Peyer's patch (tissue), 4 donors: Measurements from ENCODE around the gene MAP2. TPM values are rescaled to one million over a fixed set of nuclear protein-coding genes. Genes with fewer than 3 reads are reported as not detected.

Experiments used
- DNase-seq, 3 donors: peaks; one replicate each; pipeline ENCODE4 v3.0.0-alpha.2; 2017 to 2019
- H3K27ac ChIP-seq, 4 donors: fragments of 200-600 bp; sonication (generic); one replicate each; pipeline ENCODE4 v1.5.1; 2016 to 2019
- H3K27me3 ChIP-seq, 2 donors: fragments of 200-600 bp; sonication (generic); one replicate each; pipeline ENCODE4 v1.5.1; 2019
- H3K36me3 ChIP-seq, 3 donors: fragments of 200-600 bp; sonication (generic); one replicate each; pipeline ENCODE4 v1.5.1; 2016 to 2019
- H3K4me1 ChIP-seq, 4 donors: fragments of 200-600 bp; sonication (generic); one replicate each; pipeline ENCODE4 v1.5.1; 2016 to 2019
- H3K4me3 ChIP-seq, 4 donors: fragments of 200-600 bp; sonication (generic); 1 replicate in 3 of 4; 2 replicates in 1 of 4; pipeline ENCODE4 v1.5.1; 2016 to 2019; ENCODE audit warnings: mild to moderate bottlenecking in 1 of 4
- H3K9me3 ChIP-seq, 4 donors: fragments of 200-600 bp; sonication (generic); one replicate each; pipeline ENCODE4 v1.5.1; 2016 to 2019; ENCODE audit warnings: mild to moderate bottlenecking in 1 of 4
- POLR2A ChIP-seq, 2 donors: fragments of 450-650 bp; IDR thresholded peaks; one replicate each; pipeline ENCODE4 v1.5.1; 2017; ENCODE audit warnings: antibody characterized with exemption in 2 of 2, mild to moderate bottlenecking in 2 of 2, moderate library complexity in 2 of 2
- total RNA-seq, 4 donors: library from RNA; depleted of rRNA; stranded (reverse); fragments of >200 nt; gene quantifications; one replicate each; pipeline ENCODE4 v1.1.0, GENCODE V29; 2016
- TF ChIP-seq, protein P1 (sequence below), 6 experiments: fragments of 450-650 bp in 4 of 6; fragments of 200-600 bp in 2 of 6; sonication (generic) in 1 of 6; IDR thresholded peaks; one replicate each; pipeline ENCODE4 v1.5.1; 2017 to 2019; ENCODE audit warnings: antibody characterized with exemption in 6 of 6, mild to moderate bottlenecking in 3 of 6, moderate library complexity in 1 of 6

The MAP2 gene
- total RNA-seq, 4 donors from 2014 or later, result 0.70 to 19.8 (median 4.1) TPM

DNA sequence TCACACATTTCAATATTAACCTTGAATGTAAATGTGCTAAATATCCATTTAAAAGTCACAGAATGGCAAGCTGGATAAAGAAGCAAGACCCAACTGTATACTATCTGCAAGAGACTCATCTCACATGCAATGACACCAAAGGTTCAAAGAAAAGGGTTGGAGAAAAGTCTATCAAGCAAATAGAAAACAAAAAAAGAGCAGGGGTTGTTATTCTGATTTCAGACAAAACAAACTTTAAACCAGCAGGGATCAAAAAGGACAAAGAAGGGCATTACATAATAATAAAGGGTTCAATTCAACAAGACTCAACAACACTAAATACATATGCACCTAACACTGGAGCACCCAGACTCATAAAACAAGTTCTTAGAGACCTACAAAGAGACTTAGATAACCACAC, 333.3 kb downstream of the MAP2 start:
- no peak for TF ChIP-seq POLR2A (IDR thresholded peaks at IDR 0.05)
- TF ChIP-seq, protein P1, sequence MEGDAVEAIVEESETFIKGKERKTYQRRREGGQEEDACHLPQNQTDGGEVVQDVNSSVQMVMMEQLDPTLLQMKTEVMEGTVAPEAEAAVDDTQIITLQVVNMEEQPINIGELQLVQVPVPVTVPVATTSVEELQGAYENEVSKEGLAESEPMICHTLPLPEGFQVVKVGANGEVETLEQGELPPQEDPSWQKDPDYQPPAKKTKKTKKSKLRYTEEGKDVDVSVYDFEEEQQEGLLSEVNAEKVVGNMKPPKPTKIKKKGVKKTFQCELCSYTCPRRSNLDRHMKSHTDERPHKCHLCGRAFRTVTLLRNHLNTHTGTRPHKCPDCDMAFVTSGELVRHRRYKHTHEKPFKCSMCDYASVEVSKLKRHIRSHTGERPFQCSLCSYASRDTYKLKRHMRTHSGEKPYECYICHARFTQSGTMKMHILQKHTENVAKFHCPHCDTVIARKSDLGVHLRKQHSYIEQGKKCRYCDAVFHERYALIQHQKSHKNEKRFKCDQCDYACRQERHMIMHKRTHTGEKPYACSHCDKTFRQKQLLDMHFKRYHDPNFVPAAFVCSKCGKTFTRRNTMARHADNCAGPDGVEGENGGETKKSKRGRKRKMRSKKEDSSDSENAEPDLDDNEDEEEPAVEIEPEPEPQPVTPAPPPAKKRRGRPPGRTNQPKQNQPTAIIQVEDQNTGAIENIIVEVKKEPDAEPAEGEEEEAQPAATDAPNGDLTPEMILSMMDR (IDR thresholded peaks at IDR 0.05), result no peak
- Histone ChIP-seq H3K27me3 (no peaks in the 10 kb centered on the region), H3K36me3 (no peaks in the 10 kb centered on the region), H3K9me3 (no peaks in the 10 kb centered on the region), H3K4me1 (no peaks in the 10 kb centered on the region), H3K27ac (no peak overlapping the region), H3K4me3 (no peak overlapping the region)
- no peak for DNase-seq

DNA sequence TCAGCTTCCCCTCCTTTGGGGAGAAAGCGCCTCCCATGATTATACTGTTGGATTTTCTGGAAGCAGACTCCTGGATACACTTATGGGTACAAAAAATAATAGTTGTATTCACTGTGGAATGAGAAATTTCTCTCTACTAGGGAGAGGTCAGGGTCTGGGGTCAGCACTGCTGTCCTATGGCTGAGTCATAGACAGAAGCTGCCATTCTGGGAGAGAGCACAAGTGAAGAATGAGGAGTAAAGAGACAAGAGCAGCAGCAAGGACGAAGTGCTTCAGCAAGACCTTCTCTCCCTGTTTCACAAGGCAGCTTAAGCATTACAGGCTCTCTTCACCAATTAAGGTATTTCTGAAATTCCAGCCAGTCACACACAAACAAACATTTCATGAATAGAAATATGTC, 337.7 kb downstream of the MAP2 start:
- Histone ChIP-seq H3K4me1 (no peaks in the 10 kb centered on the region), H3K36me3 (no peaks in the 10 kb centered on the region), H3K9me3 (no peaks in the 10 kb centered on the region), H3K4me3 (no peak overlapping the region), H3K27ac (no peak overlapping the region), H3K27me3 (no peaks in the 10 kb centered on the region)
- TF ChIP-seq, protein P1 (IDR thresholded peaks at IDR 0.05), result no peak
- no peak for TF ChIP-seq POLR2A (IDR thresholded peaks at IDR 0.05)
- no peak for DNase-seq

DNA sequence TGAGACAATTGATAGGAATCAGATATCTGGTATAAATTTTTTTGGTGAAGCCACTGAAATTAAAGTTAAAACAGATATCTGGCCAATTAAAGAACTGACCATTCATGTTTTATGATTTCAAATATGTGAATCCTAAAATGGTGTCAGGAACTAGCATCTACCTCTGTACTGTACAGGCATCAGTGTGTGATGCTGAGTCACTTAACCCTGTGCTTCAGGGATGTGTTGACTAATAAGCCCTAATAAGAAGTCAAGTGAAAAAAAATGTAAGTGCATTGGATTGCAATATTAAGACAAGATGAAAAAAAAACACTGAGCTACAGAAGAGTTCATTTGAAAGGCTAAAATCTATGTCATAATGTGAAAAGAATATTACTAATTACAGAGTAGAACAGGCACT, 338.7 kb downstream of the MAP2 start:
- Histone ChIP-seq H3K27ac (no peak overlapping the region), H3K9me3 (no peaks in the 10 kb centered on the region), H3K4me1 (no peaks in the 10 kb centered on the region), H3K36me3 (no peaks in the 10 kb centered on the region), H3K27me3 (no peaks in the 10 kb centered on the region), H3K4me3 (no peak overlapping the region)
- no peak for DNase-seq
- TF ChIP-seq, protein P1 (IDR thresholded peaks at IDR 0.05), result no peak
- no peak for TF ChIP-seq POLR2A (IDR thresholded peaks at IDR 0.05)

DNA sequence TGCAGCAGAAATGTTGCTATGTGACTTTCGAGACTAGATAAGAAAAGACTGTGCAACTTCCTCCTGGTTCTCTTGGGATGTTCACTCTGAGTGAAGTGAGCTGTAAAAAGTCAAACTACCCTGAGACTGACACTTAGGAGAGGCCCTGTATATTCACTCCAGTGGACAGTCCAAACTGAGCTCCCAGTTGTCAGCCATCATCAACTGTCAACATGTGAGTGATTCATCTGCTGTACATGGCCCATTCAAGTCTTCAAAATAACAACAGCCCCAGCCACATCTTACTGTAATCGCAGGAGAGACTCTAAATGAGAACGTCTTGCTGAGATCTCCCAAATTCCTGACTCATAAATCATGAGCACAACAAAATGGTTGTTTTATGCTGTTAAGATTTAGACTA, 339.3 kb downstream of the MAP2 start:
- DNase-seq, result no peak
- no peak overlapping the region for H3K27ac ChIP-seq
- no peaks in the 10 kb centered on the region for H3K36me3 ChIP-seq

DNA sequence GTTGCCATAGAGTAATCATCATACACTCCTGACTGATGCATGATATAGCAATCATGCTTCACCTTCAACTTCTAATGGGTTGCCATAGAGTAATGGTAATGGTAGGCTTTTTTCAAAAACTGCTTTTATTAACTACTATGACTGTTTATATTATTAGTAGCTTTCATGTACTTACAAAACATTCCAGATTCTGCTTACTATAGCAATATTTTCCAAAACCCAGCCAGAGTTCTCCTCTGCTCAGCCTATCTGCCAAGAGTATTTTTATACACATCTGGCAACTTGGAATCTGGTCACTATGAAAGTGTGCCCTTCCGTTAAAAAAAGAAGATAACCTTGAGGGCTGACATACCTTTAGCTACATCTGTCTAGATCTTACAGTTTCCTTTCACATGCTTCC, 342.8 kb downstream of the MAP2 start:
- H3K9me3 ChIP-seq, result no peaks in the 10 kb centered on the region
- no peak for TF ChIP-seq POLR2A (IDR thresholded peaks at IDR 0.05)
- TF ChIP-seq, protein P1 (IDR thresholded peaks at IDR 0.05), result no peak
- DNase-seq, result no peak
- no peak overlapping the region for H3K4me3 ChIP-seq
- H3K27ac ChIP-seq, result no peak overlapping the region
- H3K36me3 ChIP-seq, result no peaks in the 10 kb centered on the region
- H3K4me1 ChIP-seq, result peaks cover 0 to 6% (median 0%) of the 10 kb centered on the region in 4 donors
- no peaks in the 10 kb centered on the region for H3K27me3 ChIP-seq

More for the DNA sequence above, 339.3 kb downstream of the MAP2 start:
- TF ChIP-seq, protein P1 (IDR thresholded peaks at IDR 0.05), result no peak
- no peak for TF ChIP-seq POLR2A (IDR thresholded peaks at IDR 0.05)
- H3K9me3 ChIP-seq, result no peaks in the 10 kb centered on the region
- no peaks in the 10 kb centered on the region for H3K4me1 ChIP-seq
- H3K27me3 ChIP-seq, result no peaks in the 10 kb centered on the region
- H3K4me3 ChIP-seq, result no peak overlapping the region

DNA sequence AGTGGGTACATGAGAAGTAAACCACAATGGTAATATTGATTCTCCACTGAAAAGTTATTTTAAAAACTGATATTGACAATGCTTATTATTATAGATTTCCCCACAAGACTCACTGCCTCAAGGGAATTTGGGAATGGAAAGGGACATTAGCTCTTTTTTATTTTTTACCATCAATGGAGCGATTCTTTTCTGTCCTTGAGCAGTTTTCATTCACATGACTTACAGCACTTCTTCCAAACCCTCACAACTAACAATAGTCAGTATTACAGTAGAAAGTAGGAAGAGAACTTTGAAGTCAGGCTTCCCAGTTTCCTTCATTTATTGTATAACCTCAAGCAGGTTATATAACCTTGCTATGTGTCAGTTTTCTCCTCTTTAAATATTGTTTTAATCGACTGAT, 343.5 kb downstream of the MAP2 start:
- no peak overlapping the region for H3K4me3 ChIP-seq
- H3K9me3 ChIP-seq, result no peaks in the 10 kb centered on the region
- H3K36me3 ChIP-seq, result no peaks in the 10 kb centered on the region
- no peaks in the 10 kb centered on the region for H3K27me3 ChIP-seq
- H3K4me1 ChIP-seq, result peaks cover 0 to 10% (median 0%) of the 10 kb centered on the region in 4 donors
- TF ChIP-seq, protein P1 (IDR thresholded peaks at IDR 0.05), result no peak
- no peak for DNase-seq
- no peak overlapping the region for H3K27ac ChIP-seq
